HG02571 (cell line): ENCODE data around the gene LIPC.

Experiments
- ATAC-seq: cut with Tn5 transposase; IDR thresholded peaks from one replicate; pipeline ENCODE4 v1.9.1; 2021; ENCODE audit warnings: mild to moderate bottlenecking, moderate library complexity; ENCODE audit not compliant: unreplicated experiment

Gene LIPC

DNA sequence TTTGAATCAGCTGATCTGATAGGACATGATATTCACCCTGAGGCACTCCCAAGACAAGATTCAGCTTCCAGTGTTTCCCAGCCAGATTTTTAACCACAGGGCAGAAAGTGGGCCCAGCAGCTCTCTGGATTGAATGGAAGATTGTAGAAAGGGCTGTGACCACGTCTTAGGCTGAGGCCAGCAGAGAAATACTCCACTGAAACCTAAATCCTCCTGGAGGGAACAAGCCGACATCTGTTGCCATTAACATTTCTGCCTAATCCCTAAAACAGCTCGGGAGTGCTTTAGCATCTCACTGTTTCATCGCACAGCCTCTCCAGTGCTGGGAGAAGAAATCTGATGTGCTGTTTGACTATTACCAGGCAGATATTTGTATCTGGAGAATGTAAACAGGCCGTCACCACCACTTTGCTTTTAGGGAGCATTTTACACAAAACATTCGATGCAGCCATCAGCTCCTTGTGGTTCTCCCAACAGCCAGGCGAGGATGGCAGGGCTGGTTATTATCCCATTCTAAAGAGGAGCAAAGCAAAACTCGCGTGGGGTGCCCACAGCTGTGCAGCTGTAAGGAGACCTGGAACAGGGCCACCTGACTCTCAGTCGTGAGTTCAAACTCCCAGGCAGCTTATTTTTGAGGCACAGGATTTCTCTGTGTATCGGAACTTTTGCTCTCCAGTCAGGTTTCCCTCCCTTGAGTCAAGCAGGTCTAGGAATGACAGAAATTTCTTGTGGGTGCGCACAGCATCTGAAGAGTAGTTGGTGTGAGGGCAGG lies 117.4 kb downstream of the LIPC start:
- no peak for ATAC-seq

GRCh38 chr15:58549785-58550074 lies 117.9 kb downstream of the LIPC start:
- no peak for ATAC-seq

DNA sequence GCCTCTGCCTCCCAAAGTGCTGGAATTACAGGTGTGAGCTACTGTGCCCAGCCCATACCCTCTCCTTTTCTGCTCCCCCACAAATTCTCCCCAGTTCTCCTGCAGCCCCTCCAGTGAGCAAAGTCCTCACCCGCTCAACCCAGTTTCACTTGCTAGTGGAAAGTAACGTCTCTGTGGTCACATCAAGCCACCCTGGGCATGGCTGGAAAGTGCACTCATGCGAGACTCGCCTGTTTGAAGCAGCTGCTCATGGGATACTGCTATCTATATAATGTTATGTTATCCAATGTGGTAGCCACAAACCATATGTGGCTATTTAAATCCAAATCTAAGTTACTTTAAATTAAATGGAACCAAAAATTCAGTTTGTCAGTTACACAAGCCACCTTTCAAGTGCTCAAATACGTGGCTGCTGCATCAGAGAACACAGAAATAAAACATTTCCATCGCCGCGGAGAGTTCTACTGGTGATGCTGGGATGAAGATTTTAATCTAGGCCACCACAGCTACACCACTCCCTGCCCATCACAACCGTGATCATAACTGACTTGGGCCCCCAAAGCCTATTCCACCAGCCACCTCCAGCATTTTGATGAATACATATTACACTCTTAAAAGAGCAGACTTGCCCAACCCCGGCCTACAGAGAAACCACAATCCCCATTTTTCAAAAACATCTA lies 119.4 kb downstream of the LIPC start:
- ATAC-seq: no peak

- no peak for ATAC-seq
Observed at GRCh38 chr15:58551764-58552504, 120.1 kb downstream of the LIPC start.

DNA sequence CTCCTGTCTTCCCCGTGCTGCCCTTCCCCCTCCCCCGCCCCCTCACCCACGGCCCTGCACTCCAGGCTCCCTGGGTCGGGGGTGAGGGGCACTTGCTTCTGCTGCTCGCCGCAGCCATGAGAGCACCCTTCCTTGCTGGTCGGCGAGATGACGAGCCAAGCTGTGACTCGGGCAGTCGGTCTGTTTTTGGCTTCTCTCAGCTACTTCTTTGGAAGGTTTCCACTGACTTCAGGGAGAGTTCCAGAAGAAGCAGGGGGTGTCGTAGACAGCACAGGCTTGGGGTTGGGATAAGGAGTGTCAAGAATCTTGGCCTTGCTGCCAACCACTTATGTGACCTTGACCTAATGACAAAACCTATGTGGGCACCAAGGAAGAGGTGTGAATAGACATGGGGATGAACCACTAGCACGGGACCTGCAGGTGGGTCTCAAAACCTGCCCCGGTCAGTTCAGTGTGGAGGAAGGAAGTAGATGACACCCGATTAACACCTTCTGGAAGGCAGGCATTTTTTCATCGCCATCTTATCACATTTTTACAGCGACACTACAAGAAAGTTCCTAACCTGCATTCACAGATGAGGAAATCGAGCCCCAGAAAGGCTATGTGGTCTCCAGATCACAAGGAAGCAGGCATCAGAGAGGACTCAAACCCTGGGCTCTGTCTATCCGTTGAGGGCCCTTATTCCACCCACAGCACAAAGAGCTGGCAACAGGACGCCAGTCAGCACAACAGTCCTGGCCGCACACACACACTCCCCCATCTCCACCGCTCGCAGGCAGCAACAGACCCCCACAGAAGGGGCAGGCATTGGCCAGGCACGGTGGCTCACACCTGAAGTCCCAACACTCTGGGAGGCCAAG lies 120.9 kb downstream of the LIPC start:
- ATAC-seq: no peak

DNA sequence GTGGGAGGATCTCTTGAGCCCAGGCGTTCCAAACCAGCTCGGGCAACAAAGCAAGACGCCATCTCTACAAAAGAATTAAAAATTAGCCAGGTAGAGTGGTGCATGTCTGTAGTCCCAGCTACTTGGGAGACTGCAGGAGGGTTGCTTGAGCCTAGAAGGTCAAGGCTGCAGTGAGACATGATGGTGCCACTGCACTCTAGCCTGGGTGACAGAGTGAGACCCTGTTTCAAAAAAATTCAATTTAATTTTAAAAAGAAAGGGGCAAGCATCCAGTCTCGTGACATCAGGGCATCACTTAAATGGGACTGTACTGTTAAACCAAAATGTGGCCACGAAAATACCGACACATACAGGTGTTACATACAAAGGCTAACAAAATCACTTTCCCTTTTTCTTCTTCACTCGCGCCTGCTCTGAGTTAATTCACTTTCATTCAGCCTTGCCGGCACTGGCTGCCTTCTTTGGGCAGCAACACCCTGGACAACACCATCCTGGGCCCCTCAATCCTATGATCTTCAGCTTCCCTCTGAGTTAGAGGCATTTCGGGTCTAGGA lies 121.7 kb downstream of the LIPC start:
- ATAC-seq: no peak

DNA sequence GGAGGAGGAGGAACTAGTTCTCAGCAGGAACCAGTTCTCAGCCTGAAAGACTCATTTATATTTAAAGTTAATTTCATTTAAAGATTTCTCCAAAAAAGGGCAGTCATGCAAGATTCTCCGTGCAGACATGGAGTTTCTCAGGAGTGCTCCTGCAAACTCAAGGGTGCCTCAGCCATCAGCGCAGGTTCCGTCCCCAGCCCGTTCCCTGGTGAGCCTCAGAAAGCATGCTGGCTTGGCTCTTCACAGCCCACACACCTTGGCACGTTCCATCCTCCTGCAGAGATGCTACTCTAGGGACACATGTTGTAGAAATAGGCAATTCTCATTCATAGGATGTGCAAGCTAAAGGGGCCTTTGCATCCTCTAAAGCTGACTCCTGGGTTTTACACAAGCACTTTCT lies 123.0 kb downstream of the LIPC start:
- ATAC-seq: no peak

DNA sequence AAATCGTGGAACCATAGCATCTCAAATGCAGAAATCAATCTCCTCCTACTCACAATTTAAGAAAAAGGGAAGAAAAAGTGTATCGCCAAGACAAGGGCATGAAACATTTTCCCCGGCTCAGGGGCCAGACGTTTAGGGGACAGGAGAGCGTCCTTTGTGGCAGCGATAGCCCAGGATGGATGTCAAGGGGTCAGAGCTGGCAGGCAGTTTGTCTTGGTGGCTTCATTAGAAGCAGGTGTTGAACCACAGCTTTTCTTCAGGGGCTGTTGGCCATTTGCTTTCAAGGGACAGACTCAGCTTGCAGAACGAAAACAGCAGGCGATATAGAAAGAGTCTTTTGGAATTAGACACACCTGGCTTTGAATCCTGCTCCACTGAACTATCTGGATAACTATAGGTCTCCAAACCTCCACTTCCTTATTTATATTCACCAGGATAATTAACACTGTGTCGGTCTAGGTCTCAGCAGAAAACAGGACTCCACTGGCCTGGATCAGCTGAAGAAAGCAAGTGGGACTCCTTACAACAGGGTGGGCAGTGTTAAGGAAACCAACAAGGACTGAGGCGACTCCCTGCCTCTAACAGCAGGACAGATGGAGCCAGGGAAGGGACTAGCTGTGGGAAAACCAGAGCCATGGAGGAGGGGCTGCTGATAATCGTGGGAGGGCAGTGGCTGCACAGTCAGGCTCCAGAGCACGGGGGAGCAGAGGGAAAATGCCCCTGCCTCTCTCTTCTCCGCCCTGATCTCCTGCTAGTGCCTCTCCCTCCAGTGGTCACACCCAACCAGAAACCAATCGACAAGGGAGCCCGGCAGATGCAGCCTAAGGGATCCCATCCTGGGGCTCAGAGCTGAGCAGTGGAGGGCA lies 123.6 kb downstream of the LIPC start:
- ATAC-seq: no peak

DNA sequence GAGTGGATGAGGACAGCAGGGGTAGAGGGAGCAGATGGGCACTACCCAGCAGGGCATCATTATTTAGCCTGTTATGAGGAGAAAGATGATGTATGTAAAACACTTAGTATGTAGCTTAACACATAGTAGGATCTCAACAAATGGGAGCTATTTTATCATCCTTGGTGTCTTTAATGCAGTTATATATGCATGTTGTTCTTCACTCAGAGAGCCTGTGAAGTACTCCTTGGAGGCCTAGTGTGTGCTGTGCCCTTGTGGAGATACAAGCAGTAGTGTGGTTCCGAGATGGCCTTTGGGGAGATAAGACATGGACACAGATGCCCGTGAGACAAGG lies 124.2 kb downstream of the LIPC start:
- ATAC-seq: no peak

DNA sequence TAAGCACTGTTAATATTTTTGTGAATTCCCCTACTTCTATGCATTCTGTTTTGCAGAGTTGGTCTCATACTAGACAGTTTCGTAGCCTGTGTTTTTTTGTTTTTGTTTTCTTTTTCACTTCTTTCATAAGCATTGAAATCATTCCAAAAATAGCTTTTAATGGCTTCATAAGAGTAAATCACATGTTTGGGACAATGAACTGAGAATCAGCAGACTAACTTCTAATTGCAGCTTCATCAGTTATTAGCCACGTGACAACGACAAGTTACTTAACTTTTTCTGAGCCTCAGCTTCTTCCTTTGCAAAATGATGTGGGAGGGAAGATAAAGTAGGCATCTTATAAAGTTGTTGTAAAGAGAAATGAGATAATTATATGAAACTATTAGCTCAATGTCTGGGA lies 124.8 kb downstream of the LIPC start:
- ATAC-seq: no peak

DNA sequence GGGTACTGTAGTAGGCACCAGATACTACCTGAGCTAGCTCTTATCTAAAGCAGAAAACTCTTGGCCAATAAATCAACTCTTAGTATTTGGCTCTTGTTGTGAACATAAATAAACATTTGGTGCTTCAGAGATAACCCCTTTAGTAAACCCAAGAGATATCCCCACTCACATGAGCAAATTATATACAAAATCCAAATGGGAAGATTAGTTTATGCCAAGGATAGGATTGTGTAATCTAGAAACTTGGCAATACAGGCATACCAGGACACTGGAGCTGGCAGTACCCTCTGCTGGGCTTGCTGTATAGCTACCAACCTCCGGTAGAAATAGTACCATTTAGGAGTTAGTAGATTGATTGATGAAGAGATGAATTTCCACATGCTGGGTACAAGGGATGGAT lies 127.0 kb downstream of the LIPC start:
- ATAC-seq: no peak

- no peak for ATAC-seq
Observed at GRCh38 chr15:58559904-58560588, 128.3 kb downstream of the LIPC start.

GRCh38 chr15:58561321-58561720 lies 129.5 kb downstream of the LIPC start:
- no peak for ATAC-seq

DNA sequence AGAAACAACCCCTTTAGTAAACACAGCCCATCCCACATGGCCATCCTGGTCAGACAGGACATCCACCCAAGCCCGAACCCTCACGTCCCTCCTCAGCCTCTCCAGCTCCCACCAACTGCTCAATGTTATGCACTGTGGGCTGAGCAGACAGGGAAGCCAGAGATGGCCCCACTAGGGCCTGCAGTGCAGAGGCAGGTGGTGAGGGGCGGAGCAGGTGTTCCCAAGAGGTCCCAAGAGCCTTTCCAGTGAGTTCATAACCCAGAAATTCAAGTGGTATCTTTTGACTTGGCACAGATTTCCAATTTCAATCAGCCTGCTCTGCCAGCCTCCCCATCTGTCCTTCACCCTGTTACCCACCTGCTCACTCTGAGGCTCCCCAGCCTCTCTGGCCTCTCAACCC lies 130.3 kb downstream of the LIPC start:
- no peak for ATAC-seq

- no peak for ATAC-seq
Observed at GRCh38 chr15:58564981-58565380, 133.2 kb downstream of the LIPC start.

- ATAC-seq: no peak
Observed at GRCh38 chr15:58565619-58566018, 133.8 kb downstream of the LIPC start.

DNA sequence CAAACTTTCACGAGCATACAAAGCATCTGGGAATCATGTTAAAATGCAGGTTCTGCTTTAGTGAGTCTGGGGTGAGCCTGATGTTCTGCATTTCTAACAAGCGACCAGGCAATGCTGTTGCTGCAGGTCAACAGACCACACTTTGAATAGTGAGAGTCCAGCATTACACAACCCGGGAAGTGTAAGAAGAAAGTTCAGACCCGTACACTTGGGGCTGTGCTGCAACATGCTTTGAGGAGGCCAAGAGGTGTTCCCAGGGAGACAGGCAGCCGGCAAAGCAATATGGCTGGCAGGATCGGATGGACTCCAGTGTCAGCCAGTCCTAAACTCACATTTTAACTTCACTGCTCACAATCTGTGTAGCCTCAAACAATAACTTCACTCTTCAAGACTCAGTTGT lies 134.2 kb downstream of the LIPC start:
- ATAC-seq: no peak

GRCh38 chr15:58568157-58568571 lies 136.4 kb downstream of the LIPC start:
- ATAC-seq: no peak

- ATAC-seq: no peak
Observed at GRCh38 chr15:58569455-58569854, 137.7 kb downstream of the LIPC start.

DNA sequence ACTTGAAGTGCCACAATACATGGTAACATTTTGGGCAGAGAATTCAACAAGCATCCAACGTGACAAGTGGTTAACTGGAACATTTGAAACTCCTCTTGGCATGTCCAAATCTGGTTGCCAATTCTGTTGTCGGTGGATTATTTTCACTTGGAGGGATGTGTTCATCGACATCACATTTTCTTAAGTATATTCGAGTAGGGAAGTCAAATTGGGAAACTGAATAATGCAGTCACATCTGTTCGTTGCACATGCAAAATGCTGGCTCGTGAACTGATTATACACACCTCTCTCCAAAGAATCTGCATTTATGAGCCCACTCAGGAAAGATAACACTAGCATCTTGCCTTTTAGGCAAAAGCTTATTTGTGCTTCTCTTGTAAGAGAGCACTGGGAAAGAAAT lies 139.7 kb downstream of the LIPC start:
- ATAC-seq: no peak
